ENCODE measurements around the gene NPRL2.

NPRL2 gene

GRCh38 chr3:50327943-50328691 lies 22.5 kb downstream of the NPRL2 start, which contains the start of gene TUSC2:
Gene TUSC2, minus strand, starts transcription at chr3:50328223. Its CDS starts 124 bp downstream, at chr3:50328099.
- peak; percentile 84 for DNase-seq (ENCODE audit: low read depth, low spot score)

GRCh38 chr3:50327129-50327528 lies 23.4 kb downstream of the NPRL2 start:
- DNase-seq (ENCODE audit: low read depth, low spot score), result no peak

- DNase-seq (ENCODE audit: low read depth, low spot score), result no peak
Observed at GRCh38 chr3:50326182-50326541, 24.4 kb downstream of the NPRL2 start.

GRCh38 chr3:50325497-50326181 lies 24.9 kb downstream of the NPRL2 start:
- DNase-seq (ENCODE audit: low read depth, low spot score), result no peak

DNA sequence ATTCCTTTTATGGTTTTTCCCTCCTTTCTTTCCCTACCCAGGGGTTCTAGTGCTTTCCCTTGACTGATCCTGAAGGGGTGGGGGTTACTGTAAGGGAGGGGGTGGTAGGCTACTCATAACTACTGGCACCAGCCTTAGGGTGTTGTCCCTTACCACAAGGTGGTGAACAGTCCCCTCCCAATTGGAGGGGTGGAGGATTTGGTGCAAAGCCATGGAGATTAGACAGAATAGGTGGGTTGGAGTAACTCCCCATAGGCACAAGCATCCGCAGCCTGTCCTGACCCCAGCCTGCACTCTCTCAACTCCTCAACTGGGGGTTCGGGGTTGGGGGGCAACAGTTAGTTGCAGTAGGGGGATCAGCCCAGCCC lies 25.5 kb downstream of the NPRL2 start:
- no peak for DNase-seq (ENCODE audit: low read depth, low spot score)

GRCh38 chr3:50324351-50325112 lies 26.0 kb downstream of the NPRL2 start:
- DNase-seq (ENCODE audit: low read depth, low spot score), result peak; percentile 40

- no peak for DNase-seq (ENCODE audit: low read depth, low spot score)
Observed at GRCh38 chr3:50323614-50324199, 26.9 kb downstream of the NPRL2 start.

DNA sequence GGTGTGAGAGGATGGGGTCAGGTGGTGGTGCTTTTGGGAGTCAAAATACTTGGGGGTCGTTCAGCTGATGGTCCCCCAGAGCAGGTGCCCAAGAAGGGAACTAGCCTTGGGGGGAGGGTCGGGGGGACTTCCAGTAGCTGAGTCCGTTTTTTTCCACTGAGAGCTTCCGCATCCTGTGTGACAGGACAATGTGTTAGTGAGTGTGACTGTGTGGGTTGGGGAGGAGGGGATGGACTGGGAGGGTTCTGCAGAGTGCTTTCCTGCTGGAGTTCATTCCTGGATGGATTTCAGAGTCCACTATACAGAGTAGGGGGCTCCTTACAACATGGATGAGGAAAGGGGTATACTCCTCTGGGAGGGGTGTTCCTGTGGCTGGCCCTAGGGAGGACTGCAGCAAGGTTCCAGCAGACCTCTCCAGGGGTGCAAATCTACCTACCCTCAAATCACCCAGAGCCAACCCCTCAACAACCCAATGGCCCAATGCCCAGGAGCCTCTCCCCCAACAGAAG lies 27.4 kb downstream of the NPRL2 start:
- no peak for DNase-seq (ENCODE audit: low read depth, low spot score)

- DNase-seq (ENCODE audit: low read depth, low spot score), result no peak
Observed at GRCh38 chr3:50322386-50323091, 28.0 kb downstream of the NPRL2 start, which contains the start of gene HYAL2. Gene HYAL2, minus strand, starts transcription at chr3:50322745. Its CDS starts 2,256 bp downstream, at chr3:50320489.

DNA sequence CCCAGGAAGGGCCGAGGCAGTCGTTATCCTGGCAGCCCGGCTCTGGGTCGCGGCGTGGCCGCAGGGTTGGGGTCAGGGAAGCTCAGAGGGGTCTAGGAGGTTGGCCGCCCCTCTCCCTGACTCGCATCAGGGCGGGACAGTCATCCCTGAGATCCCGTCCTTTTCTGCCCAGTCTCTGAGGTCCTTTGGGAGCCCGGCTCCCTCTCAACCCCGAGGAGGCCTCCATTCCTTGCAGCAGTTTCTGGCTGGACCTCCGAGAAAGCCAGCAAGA lies 28.5 kb downstream of the NPRL2 start:
- no peak for DNase-seq (ENCODE audit: low read depth, low spot score)

DNA sequence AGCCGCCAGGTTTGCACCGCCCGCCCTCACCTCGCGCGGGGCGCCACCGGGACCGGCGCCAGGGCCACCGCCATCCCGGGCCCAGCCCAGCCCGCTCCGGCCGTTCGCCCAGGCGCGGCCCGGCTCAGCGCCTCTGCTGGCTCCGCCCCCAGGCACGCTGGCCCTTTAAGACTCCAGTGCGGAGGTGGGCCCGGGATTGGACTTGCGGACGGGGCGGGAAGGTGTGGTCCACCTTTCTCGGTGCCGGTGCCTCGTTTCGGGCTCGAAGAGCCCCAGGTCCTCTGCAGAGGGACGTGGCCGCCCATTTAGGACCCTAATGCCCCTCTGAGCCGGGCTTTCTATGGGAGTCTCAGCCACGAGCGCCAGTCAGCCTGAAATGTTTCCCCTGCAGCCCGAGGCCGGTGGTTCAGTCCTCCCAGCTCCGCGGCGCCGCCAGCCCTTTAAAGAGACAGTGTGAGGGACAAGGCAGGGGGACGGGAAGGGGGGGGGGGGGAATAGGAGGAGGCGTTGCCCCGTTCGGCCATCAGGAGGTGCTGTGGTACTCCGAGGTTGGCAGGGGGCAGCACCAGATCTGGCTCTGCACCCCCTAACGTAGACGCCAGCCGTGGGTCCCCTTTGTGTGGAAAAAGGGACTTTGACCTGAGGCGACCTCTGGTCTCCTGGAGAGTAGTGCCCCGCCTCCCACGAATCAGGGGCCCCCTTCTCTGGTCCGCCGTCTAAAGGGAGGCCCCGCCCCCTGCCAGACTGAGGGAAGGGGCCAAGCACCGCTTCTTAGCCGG lies 29.1 kb downstream of the NPRL2 start:
- DNase-seq (ENCODE audit: low read depth, low spot score), result peak; percentile 57

DNA sequence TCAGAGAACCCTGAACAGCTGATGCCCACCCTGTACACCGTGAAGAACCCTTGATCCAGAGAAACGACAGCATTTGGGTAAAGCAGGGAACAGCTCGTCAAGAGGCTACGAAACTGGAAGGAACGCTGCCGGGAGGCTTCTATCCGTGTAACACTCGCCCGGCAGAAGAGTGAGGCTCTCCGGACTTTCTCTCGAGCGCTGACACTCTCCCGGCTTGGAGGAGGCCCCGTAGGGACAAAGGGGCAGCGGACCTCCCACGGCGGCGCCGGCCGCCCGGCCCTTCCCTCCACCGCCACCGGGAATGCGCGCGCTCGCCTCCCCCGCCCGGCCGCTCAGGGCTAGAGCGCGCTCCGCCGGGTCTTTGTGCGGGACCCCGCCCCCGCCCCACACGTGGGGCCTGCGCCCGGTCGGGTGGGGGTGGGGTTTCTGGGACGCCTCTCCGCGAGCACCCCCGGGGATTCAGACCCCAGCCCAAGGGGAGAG lies 29.7 kb downstream of the NPRL2 start:
- DNase-seq (ENCODE audit: low read depth, low spot score), result no peak

GRCh38 chr3:50319894-50320625 lies 30.5 kb downstream of the NPRL2 start:
- DNase-seq (ENCODE audit: low read depth, low spot score), result no peak

DNA sequence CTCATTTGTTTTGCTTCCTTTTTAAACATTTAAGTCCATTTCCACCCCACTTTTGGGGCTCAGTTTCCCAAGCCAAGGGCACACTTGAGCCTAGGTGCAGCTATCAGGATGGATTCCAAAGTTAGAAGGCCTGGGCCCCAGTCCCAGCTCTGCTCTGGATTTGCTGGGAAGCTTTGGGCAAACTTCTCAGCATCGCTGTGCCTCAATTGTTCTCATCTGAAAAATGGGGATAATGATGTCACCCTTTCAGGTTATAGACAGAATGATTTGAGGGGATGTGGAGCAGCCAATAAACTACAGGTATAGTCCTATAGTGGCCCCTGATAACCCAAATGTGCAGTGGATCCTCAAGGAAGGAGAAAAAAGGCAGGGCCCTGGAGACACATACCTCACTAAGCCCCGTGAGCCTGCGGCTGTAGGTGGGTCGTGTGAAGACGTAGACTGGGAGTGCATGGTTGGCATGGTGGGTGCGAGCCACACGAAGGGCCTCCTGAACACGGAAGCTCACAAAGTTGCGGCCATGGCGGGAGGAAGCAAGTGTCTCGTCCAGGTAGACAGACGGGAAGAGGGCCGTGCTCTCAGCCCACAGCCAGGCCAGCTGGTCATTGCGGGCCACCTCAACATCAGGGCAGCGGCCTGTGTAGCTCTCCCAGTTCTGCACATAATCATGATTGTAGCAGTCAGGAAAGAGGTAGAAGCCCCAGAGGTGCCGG lies 31.2 kb downstream of the NPRL2 start:
- DNase-seq (ENCODE audit: low read depth, low spot score), result no peak

DNA sequence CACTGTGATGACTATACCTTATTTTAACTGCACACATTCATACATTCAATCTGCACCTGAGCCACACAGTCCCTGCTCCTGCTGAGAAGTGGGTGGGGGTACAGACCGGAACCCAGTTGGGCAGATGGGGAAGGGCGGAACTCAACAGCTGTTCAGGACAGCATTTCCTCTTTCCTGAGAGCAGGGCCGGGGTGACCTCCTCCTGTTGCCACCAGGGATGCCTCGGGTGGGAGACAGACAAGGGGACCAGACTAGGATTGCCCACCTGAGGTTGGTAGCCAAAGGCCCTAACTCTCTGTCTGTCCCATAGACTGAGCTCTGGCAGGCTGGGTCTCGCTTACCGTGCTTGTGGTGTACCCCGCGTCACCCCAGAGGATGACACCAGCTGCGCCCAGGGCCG lies 32.0 kb downstream of the NPRL2 start:
- no peak for DNase-seq (ENCODE audit: low read depth, low spot score)

- no peak for DNase-seq (ENCODE audit: low read depth, low spot score)
Observed at GRCh38 chr3:50318163-50318562, 32.4 kb downstream of the NPRL2 start.

- no peak for DNase-seq (ENCODE audit: low read depth, low spot score)
Observed at GRCh38 chr3:50317300-50317699, 33.3 kb downstream of the NPRL2 start.

DNA sequence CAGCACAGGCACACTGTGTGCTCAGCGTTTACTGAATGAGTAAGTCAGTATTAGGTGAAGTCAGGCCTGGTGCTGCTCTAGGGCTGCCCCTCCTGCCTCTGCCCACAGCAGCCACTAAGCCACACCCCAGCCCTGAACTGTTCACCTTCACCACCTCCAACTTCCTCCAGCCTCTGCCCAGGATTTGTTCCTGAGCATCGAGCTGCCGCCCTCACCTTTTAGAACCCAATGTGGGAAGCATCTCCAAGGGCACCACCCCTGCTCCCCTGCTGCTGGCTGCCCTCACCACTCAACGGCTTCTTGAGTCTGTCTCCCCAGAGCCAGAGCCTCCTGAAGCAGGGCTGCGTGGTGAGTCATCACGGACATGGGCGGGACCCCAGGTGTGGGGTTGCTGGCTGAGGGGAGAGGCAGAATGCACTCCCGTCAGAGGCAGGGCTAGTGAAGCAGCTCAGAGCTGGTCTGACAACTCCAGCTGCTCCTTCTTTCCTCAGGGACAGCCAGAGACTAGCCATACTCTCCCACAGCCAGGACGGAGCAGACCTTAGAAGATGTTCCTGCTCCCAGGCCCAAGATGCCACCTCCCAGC lies 33.8 kb downstream of the NPRL2 start:
- peak; percentile 21 for DNase-seq (ENCODE audit: low read depth, low spot score)

GRCh38 chr3:50314816-50315215 lies 35.8 kb downstream of the NPRL2 start:
- no peak for DNase-seq (ENCODE audit: low read depth, low spot score)

All from activated naive CD8-positive, alpha-beta T cell treated with anti-CD3 and anti-CD28 coated beads, Interleukin-2, amount 50 U/mL, for 16 hours (primary cell).